HG02623 (cell line): Measurements from ENCODE around the gene ENPEP.
"Not testable (repeated sequence)": the region's sequence is repeated elsewhere in the genome, so short reads cannot be mapped to it uniquely, and the experiment has no call there.

Source experiments
- ATAC-seq: cut with Tn5 transposase; IDR thresholded peaks from one replicate; pipeline ENCODE4 v1.9.1; 2021; ENCODE audit warnings: moderate library complexity; ENCODE audit not compliant: unreplicated experiment

ENPEP gene

DNA sequence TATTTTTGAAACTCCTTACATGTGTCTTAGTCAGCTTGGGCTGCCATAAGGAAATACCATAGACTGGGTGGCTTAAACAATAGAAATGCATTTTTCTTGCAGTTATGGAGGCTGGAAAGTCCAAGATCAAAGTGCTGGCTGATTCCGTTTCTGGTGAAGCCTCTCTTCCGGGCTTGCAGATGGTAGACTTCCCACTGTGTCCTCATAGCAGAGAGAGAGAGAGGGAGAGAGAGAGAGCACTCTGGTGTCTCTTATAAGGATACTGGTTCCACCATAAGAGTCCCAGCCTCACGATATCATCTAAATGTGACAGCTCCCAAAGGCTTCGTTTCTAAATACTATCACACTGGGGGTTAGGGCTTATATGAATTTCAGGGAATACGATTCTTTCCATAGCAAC is 39.7 kb downstream of the ENPEP start:
- ATAC-seq = no peak

DNA sequence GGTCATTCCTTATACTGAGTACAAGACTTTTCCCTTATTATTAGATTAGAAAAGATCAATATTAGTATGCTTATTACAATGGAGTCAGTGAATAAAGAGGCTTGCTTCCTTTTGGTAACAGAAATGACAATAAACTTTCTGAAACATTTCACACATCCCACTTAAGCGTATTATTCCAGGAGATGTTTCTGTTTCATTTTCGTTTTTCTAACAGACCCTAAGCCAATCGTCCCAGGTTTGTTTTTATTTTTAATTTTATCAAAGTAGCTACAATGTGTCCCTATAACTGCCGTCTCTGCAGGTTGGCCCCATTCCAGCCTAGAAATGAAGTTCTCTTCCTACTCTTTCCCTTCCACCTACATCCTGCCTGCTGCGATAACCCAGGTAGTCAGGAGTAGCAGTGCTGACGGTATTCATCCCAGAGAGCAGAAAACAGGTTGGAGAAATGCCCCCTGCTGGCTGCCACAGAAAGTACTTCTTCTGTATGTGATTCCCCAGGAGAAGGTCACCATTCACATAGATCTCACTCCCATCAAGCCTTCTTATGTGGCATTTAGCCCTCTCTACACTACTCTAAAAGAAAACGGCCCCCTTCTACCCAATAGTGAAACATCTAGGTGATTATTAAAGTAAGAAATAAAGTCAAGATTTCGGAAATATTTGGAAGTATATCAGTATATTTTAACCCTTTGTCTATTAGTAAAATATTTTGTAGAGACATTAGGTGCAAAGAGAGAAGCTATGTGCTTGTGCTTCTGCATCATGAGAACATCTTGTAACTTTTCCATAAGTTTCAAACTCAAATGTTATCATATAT is 40.4 kb downstream of the ENPEP start:
- ATAC-seq = peak; percentile 96

GRCh38 chr4:110518889-110519490 is 43.0 kb downstream of the ENPEP start:
- no peak for ATAC-seq

DNA sequence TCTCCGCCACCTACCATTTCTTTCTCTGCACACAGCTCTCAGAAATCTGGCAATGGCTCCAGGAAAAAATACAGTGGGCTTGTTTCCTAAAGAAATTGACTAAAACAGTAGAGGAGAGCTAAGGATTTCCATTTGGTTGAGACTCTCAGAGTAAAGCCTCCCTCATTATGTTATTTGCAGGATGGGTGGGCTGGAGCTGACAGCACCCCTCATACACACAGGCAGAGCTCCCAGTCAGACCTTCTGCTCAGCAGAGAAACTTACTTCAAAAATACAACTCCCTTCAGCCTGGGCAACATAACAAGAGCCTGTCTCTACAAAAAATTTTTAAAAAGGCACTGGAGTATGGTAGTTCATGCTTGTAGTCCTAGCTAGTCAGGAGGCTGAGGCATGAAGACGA is 44.9 kb downstream of the ENPEP start:
- no peak for ATAC-seq

GRCh38 chr4:110526589-110526988 is 50.6 kb downstream of the ENPEP start:
- no peak for ATAC-seq

DNA sequence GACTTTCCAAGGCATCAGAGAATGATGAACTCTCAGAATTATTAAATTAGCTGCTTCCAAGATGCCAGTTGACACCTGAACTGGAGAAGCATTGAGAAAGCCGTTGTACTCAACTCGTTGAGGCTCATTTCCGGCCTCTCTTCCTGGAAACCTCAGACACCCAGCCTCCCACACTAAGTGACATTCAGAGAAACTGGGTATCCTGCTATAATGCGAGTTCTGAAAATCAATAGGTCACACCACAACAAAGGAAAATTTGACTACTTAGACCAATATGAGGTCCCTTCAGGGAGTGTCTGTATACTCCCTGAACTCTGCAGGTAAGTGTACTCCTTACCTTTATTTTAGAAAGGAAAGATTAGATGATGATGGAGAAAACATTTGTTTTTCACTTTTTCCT is 51.2 kb downstream of the ENPEP start:
- no peak for ATAC-seq

DNA sequence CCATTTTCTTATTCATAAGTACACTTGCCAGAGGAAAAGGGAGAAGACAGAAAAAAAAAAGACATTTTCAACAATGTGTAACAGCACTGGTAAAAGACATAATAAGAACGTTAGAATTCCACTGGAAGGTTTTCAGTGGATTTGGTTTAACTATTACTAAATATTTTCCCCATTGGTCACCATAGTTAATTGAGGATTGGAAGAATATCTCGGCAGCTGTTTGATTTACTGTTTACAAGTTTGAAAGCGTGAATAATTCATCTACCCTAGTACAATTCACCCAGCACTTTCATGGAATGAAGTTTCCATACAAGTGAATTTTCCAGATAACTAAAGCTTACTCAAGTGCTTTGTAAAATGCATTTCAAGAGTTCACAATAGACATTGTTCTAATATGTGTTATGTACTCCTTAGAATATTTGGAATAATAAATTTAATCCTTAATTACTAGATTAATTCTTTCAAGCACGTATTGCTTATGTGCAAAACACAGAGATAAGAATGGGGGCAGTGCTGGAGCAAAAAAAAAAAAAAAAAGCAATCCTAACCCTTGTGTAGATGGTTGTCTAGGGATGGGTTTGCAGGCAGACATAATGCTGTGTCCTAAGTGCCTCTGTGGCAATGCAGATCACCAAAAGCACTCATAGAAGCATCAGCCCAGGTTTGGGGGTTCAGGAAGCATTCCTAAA is 57.1 kb downstream of the ENPEP start:
- no peak for ATAC-seq

DNA sequence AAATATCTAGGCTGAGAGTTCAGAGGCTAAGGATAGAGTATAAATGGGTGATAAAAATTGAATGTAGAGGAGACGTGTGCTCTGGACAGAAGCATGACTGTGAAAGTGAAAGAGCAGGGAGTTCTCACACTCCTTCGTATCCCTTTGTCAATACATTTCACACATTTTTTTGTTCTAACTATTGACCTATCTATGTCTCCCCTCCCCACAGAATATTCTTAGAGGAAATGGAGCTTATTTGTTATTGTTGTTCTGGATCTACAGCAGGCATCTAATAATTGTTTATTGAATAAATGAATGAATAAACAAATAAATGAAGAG is 57.6 kb downstream of the ENPEP start:
- no peak for ATAC-seq

DNA sequence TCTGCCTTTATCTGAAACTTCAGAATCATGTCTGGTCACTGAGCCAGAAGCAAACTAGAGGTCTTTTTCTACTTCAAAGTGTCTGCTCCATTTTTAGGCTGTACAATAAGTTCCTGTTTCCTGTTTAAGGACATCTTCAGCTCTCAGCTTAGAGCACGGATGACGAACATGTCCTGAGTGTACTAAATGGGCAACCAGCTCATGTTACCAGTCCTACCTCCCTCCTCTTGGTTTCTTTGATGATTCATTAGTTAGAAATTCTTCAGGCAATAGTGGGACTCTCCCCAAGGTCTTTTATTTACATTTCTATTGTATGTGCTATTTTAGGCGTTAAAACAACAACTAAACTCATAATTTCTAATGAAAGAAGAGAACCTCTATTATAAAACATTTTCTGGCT is 58.0 kb downstream of the ENPEP start:
- ATAC-seq = no peak

DNA sequence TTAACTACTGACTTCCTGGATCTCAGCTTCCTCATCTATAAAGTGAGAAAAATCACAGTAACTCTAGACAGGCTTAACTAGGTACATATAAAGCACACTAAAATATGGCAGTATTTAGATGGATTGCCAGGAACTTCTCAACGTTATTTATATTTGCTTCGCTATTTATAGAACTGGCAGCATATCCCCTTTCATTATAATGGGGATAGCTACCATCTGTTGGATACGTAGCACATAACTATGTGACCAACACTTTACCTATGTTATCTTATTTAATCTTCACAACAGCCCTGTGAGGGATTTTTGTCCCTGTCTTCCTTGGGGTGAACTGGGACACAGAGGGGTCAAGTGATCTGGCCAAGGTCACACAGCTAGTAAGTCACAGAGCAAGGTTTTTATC is 64.6 kb downstream of the ENPEP start:
- ATAC-seq = no peak

DNA sequence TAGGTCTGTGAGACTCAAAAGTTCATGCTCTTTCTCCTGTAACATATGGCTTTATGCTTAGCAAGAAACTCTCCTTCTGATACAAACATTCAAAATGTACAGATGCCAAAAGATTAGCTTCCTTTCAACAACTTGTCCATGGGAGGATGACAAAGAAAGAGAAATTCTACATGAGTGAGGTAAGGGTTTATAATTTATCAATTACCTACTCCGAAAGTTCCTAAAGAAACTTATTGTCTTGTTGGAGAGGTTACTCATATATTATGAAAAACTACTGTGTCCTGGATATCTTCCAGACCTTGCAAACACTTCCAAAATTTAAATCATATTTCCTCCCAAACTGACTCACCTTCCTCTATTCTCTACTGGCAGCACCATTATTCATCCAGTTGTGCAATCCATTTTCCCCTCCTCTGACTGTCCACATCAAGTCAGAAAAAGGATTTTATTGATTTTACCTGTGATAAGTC is 65.1 kb downstream of the ENPEP start:
- ATAC-seq = no peak

DNA sequence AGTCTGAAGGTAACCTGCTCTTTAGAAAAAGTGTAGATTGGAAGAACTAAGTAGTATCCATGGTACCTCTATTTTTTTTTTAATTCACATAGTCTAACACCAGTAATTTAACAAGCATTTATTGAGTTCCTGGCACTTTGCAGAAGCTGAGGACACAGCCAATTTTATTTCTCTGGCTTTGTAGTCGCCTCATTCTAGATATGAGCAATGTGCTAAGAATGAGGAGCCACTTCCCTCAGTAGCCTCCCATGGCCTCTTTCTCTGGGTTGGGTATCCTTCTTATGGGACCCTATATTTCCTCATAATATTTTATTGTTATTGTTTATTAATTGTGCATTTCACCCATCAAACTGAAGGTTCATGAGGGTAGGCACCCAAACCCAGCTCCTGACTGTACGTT is 67.6 kb downstream of the ENPEP start:
- ATAC-seq = no peak

DNA sequence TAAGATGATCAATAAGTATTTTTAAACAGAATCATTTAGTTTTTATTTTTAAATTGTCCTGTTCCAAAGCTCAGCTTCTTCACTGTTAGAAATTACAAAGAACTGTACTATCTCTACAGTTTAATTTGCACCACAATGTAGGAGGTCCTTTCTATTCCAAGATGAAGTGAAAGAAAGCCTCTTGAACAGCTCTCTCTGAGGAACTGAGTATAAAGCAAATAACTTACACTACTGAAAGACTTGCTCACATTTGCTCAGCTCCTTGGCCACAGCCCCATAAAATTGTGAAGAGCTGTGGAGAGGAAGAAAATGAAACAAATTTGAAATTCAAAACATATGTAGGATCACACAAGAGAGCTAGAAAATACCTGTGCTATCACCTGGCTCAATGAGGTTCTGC is 68.6 kb downstream of the ENPEP start:
- ATAC-seq = no peak

DNA sequence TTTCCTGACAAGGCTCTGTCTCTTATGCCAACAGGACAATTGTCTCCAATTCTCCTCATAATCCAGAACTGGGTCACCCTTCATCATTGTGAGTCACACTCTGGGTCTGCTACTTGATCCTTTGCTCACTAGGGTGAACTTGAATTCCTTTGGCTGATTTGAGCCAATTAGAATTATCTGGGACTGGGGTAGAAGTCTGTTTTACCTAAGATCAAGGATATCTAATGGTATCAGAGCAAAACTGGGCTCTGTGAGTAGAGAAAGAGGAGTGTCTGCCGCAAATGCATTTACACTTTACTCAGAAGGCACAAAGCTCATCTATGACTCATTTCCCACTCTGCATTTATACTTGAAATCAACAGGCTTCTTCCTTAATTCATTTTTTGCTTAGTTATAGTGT is 74.3 kb downstream of the ENPEP start:
- no peak for ATAC-seq

DNA sequence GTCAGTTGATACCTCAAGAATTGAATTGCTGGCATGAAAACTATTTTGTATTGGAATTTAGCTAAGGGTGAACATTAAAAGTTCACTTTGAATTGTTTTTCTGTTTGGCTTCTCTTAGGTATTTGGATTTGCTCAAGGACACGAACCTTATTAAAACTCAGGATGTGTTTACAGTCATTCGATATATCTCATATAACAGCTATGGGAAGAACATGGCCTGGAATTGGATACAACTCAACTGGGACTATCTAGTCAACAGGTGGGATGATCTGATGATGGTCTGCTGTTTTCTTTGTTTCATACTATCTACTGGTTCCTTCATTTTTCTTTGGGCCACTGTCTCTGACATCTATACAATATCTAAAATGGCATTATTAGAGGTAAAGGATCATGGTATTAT is 77.2 kb downstream of the ENPEP start:
- no peak for ATAC-seq

DNA sequence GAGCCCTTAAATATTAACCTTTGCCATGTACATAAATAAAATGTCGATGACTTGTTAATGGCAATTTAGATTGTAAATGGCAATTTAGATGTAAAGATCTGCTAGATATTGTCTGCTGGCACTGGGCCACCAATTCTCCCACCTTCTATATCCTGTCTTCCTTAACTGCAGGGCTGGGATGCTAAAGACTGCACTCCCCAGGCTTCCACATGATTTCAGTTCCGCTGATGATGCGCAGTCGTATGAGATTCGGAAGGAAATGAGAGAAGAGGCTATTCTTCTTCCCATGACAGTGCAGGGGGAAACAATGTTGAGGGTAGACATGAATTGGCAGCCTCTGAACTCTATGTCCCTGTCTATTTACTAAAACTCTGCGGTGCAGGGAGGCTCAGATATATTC is 91.3 kb downstream of the ENPEP start:
- ATAC-seq = no peak

GRCh38 chr4:110576696-110577095 is 100.7 kb downstream of the ENPEP start:
- ATAC-seq = not testable (repeated sequence)

DNA sequence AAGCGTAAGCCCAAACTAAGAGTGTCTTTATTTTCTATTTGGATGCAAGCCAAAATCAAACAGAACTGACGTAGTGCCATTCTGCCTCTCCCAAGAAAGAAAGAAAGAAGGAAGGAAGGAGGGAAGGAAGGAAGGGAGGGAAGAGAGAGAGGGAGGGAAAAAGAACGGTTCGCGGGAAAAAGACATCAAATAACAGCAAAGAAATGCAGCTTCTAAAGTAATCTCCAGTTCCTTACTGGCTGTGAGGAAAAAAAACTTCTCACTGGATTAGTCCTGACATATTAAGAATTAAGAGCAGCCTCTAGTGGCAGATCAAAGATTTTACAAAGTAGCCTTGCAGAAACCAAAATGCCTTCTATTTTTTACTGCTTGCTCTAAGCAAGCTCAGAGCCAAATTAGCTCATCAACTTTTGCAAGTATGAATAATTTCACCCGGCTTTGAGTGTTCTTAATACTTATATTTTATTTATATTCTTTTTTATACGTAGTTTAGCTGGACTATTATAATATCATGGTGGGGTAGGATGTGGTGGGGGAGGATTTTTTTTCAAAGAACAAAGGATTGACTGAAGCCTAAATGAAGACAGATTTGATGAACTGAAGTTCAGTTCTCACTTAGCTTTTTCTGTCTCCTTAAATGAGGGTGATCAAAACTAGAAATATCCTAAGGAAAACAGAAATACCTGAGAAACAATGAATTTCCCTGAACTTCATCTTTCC is 110.3 kb downstream of the ENPEP start:
- no peak for ATAC-seq

- ATAC-seq = no peak
These were observed 111.8 kb downstream of the ENPEP start for GRCh38 chr4:110587666-110588285.

- no peak for ATAC-seq
These were observed 113.3 kb downstream of the ENPEP start for GRCh38 chr4:110589297-110589696.

DNA sequence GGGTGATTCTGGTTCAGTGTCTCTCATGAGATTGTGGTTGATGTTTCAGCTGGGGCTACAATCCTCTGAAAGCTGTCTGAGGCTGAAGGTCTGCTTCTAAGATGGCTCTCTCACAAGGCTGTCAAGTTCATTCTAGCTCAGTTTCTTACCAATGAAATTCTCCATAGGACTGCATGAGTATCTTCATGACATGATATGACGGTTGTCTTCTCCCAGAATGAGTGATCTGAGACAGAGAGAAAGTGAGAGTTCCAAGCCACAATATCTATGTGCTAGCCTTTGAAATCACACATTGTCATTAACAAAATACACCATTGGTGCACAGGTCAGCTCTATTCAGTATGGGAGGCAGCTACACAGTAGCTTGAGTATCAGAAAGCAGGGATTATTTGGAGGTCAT is 119.6 kb downstream of the ENPEP start:
- no peak for ATAC-seq
